Esophagus muscularis mucosa (tissue), 4 donors: Measurements from ENCODE around the gene RPL7A. TPM values are rescaled to one million over a fixed set of nuclear protein-coding genes. Genes with fewer than 3 reads are reported as not detected.

Experiments used
- small RNA-seq, 3 donors: library from RNA; depleted of rRNA; stranded (forward); fragments of <200 nt; gene quantifications; one replicate each; pipeline ENCODE3, GENCODE V24; 2016
- total RNA-seq, 4 donors: library from RNA; depleted of rRNA; stranded (reverse); fragments of >200 nt; gene quantifications; one replicate each; pipeline versions ENCODE4 v1.1.0 to v1.2.1, GENCODE V29; 2016

Gene RPL7A
- total RNA-seq, 4 donors from 2014 or later = 1,466 to 2,142 (median 1,771) TPM

Small RNAs within 50 kb of the gene (small RNA-seq; reads per million reads assigned to genes)
- gene RF00019 (0 reads per million in 3 donors), gene SNORD24 (0 reads per million in 3 donors), gene SNORD36A (0 reads per million in 3 donors), gene SNORD36B (0 reads per million in 3 donors), gene SNORD36C (0 reads per million in 3 donors)

Other genes with a start within 250 kb of the RPL7A start
- 10 to 100 TPM; 48.6 to 67.4 (median 54.8) TPM for gene RALGDS, start 227.0 kb upstream of the RPL7A start, total RNA-seq
- 10 to 100 TPM; 15.9 to 19.1 (median 17.5) TPM for gene GBGT1, start 184.3 kb upstream of the RPL7A start, total RNA-seq
- not detected for gene OBP2B, start 139.0 kb upstream of the RPL7A start, total RNA-seq
- gene ABO, start 73.0 kb upstream of the RPL7A start, total RNA-seq = 1 to 10 TPM in 2 of 4 donors, under 1 TPM in 2; 0.33 to 3.8 (median 1.2) TPM
- 10 to 100 TPM; 15.0 to 36.2 (median 27.5) TPM for gene SURF6, start 12.0 kb upstream of the RPL7A start, total RNA-seq
- 10 to 100 TPM; 20.0 to 44.6 (median 35.5) TPM for gene MED22, start 87 bp upstream of the RPL7A start, total RNA-seq
- 10 to 100 TPM; 50.4 to 86.4 (median 69.2) TPM for gene SURF1, start 8.3 kb downstream of the RPL7A start, total RNA-seq
- 10 to 100 TPM; 16.1 to 36.4 (median 28.7) TPM for gene SURF2, start 8.3 kb downstream of the RPL7A start, total RNA-seq
- gene SURF4, start 27.8 kb downstream of the RPL7A start, total RNA-seq = 100 to 1,000 TPM in 3 of 4 donors, 10 to 100 TPM in 1; 83.9 to 139 (median 127) TPM
- 1 to 10 TPM in 2 of 4 donors, under 1 TPM in 1, not detected in 1; 0.26 to 2.1 (median 1.0) TPM for gene STKLD1, start 28.1 kb downstream of the RPL7A start, total RNA-seq
- gene REXO4, start 69.8 kb downstream of the RPL7A start, total RNA-seq = 10 to 100 TPM; 15.0 to 28.9 (median 22.4) TPM
- 1 to 10 TPM; 1.3 to 1.7 (median 1.4) TPM for gene ADAMTS13, start 74.1 kb downstream of the RPL7A start, total RNA-seq
- gene CACFD1, start 111.8 kb downstream of the RPL7A start, total RNA-seq = 10 to 100 TPM; 12.5 to 27.8 (median 19.6) TPM
- 1 to 10 TPM; 2.9 to 8.6 (median 5.9) TPM for gene SLC2A6, start 130.9 kb downstream of the RPL7A start, total RNA-seq
- gene MYMK, start 176.7 kb downstream of the RPL7A start, total RNA-seq = not detected
- 1 to 10 TPM; 2.8 to 6.6 (median 3.2) TPM for gene ADAMTSL2, start 186.5 kb downstream of the RPL7A start, total RNA-seq